Natural killer cell (primary cell): ENCODE data around the gene STAM. TPM values are rescaled to one million over a fixed set of nuclear protein-coding genes. Genes with fewer than 3 reads are reported as not detected.

Source experiments
- ATAC-seq, 3 donors: fragments of 150-1000 bp in 2 of 3; fragments of 200-7000 bp in 1 of 3; cut with Tn5 transposase; 1 replicate in 1 of 3; 2 replicates in 2 of 3; pipeline ENCODE4 v1.10.0; 2021; ENCODE audit warnings: mild to moderate bottlenecking in 2 of 3, moderate library complexity in 2 of 3
- DNase-seq, 2 donors: peaks; one replicate each; pipeline versions ENCODE4 v3.0.0 to v3.0.0-alpha.2; 2013 to 2021; ENCODE audit warnings: mixed read lengths in 1 of 2
- H3K27ac ChIP-seq: one replicate; pipeline ENCODE4 v1.5.1; 2013; ENCODE audit warnings: mild to moderate bottlenecking, low read length
- H3K27me3 ChIP-seq: one replicate; pipeline ENCODE4 v1.6.1; 2013; ENCODE audit warnings: low read length; ENCODE audit not compliant: control insufficient read depth, insufficient read depth
- H3K36me3 ChIP-seq: one replicate; pipeline ENCODE4 v1.6.1; 2013; ENCODE audit warnings: low read length; ENCODE audit not compliant: control insufficient read depth, insufficient read depth
- H3K4me1 ChIP-seq: one replicate; pipeline ENCODE4 v1.6.1; 2013; ENCODE audit warnings: low read length; ENCODE audit not compliant: control insufficient read depth, insufficient read depth
- H3K4me3 ChIP-seq: one replicate; pipeline ENCODE4 v1.5.1; 2013; ENCODE audit warnings: low read length
- H3K9me3 ChIP-seq: one replicate; pipeline ENCODE4 v1.6.1; 2013; ENCODE audit warnings: low read length; ENCODE audit not compliant: control insufficient read depth, insufficient read depth
- H3K27ac Mint-ChIP-seq, 2 donors: one replicate each; pipeline ENCODE4 v1.8.0; 2022; ENCODE audit warnings: mild to moderate bottlenecking in 2 of 2, mixed read lengths in 2 of 2, moderate library complexity in 1 of 2
- H3K27me3 Mint-ChIP-seq, 2 donors: one replicate each; pipeline ENCODE4 v1.8.0; 2022; ENCODE audit warnings: low read depth in 2 of 2, mixed read lengths in 2 of 2
- H3K36me3 Mint-ChIP-seq: one replicate; pipeline ENCODE4 v1.8.0; 2022; ENCODE audit warnings: mixed read lengths
- H3K4me1 Mint-ChIP-seq, 2 donors: one replicate each; pipeline ENCODE4 v1.8.0; 2022; ENCODE audit warnings: mixed read lengths in 2 of 2
- H3K4me3 Mint-ChIP-seq: one replicate; pipeline ENCODE4 v1.8.0; 2022; ENCODE audit warnings: mild to moderate bottlenecking, moderate library complexity, mixed read lengths
- H3K9me3 Mint-ChIP-seq, 2 donors: one replicate each; pipeline ENCODE4 v1.8.0; 2022; ENCODE audit warnings: mixed read lengths in 2 of 2
- CTCF ChIP-seq: fragments of 200-600 bp; IDR thresholded peaks from one replicate; pipeline ENCODE4 v1.8.0; 2022; ENCODE audit warnings: antibody characterized with exemption
- WGBS: methylation state at CpG from one replicate; pipeline ENCODE4 v1.1.7; 2013; ENCODE audit warnings: missing lambda C conversion rate; ENCODE audit not compliant: insufficient coverage; 5-methylcytosine and 5-hydroxymethylcytosine counted together
- intact Hi-C: fragments of 100-400 bp; cut with micrococcal nuclease; formaldehyde crosslinking; loops from one replicate; pipeline ENCODE4 v1.14.2; 2022
- total RNA-seq, 4 donors: library from RNA; stranded (reverse); fragments of 120-200 nt in 1 of 4; gene quantifications; one replicate each; pipeline versions ENCODE4 v1.2.3 to v1.2.4, GENCODE V29; 2013 to 2022

The STAM gene
- total RNA-seq, 3 donors from 2014 or later (not counting 1 experiment from before 2014, with no cell fraction given) = 37.8 to 40.2 (median 38.6) TPM

GRCh38 chr10:17662193-17663138, 18.5 kb downstream of the STAM start:
- no CpG with 5 or more reads among the region's 2 CpGs for WGBS
- H3K4me3 ChIP-seq = no peak overlapping the region
- peak overlapping the region in 1 of 2 donors; percentile 27 for H3K27ac Mint-ChIP-seq
- no peaks in the 10 kb centered on the region for H3K9me3 ChIP-seq
- no peaks in the 10 kb centered on the region for H3K27me3 ChIP-seq
- no peaks in the 10 kb centered on the region for H3K27me3 Mint-ChIP-seq
- peaks cover 12% of the 10 kb centered on the region for H3K36me3 ChIP-seq
- H3K4me1 Mint-ChIP-seq = peaks cover 22 to 37% of the 10 kb centered on the region in 2 donors
- peaks cover 17% of the 10 kb centered on the region for H3K36me3 Mint-ChIP-seq
- H3K4me1 ChIP-seq = no peaks in the 10 kb centered on the region
- peak in 1 of 2 donors; percentile 27 for DNase-seq
- H3K27ac ChIP-seq = no peak overlapping the region
- intact Hi-C loops = no loop called here
- no peak for ATAC-seq
- no peak for TF ChIP-seq CTCF
- no peaks in the 10 kb centered on the region for H3K9me3 Mint-ChIP-seq
- peak overlapping the region; percentile 2 for H3K4me3 Mint-ChIP-seq

GRCh38 chr10:17663450-17663849, 19.5 kb downstream of the STAM start:
- Mint-ChIP-seq H3K27ac (peak overlapping the region in 1 of 2 donors; percentile 27), H3K36me3 (peaks cover 17% of the 10 kb centered on the region)
- WGBS = no CpG with 5 or more reads among the region's 1 CpG

GRCh38 chr10:17665747-17666146, 21.8 kb downstream of the STAM start:
- H3K4me3 ChIP-seq = no peak overlapping the region
- ATAC-seq (no peak), DNase-seq (no peak)
- no peak overlapping the region for H3K4me3 Mint-ChIP-seq
- intact Hi-C loops = no loop called here
- TF ChIP-seq CTCF = no peak
- no peaks in the 10 kb centered on the region for H3K9me3 Mint-ChIP-seq
- no peaks in the 10 kb centered on the region for H3K9me3 ChIP-seq
- H3K27me3 ChIP-seq = no peaks in the 10 kb centered on the region
- H3K4me1 ChIP-seq = peaks cover 6% of the 10 kb centered on the region
- peaks cover 10% of the 10 kb centered on the region for H3K36me3 ChIP-seq
- H3K36me3 Mint-ChIP-seq = peaks cover 17% of the 10 kb centered on the region
- H3K27me3 Mint-ChIP-seq = no peaks in the 10 kb centered on the region
- H3K4me1 Mint-ChIP-seq = peaks cover 45 to 46% of the 10 kb centered on the region in 2 donors
- no peak overlapping the region for H3K27ac Mint-ChIP-seq
- no peak overlapping the region for H3K27ac ChIP-seq
- 100% methylated on average over 2 of the region's 4 CpGs for WGBS

More at GRCh38 chr10:17663450-17663849, 19.5 kb downstream of the STAM start:
- no peaks in the 10 kb centered on the region for H3K9me3 ChIP-seq
- no peak for TF ChIP-seq CTCF
- peaks cover 12% of the 10 kb centered on the region for H3K36me3 ChIP-seq
- no peaks in the 10 kb centered on the region for H3K27me3 ChIP-seq
- peak overlapping the region; percentile 13 for H3K4me3 Mint-ChIP-seq
- H3K27ac ChIP-seq = no peak overlapping the region
- DNase-seq (no peak), ATAC-seq (no peak)
- intact Hi-C loops = no loop called here
- no peaks in the 10 kb centered on the region for H3K9me3 Mint-ChIP-seq
- no peak overlapping the region for H3K4me3 ChIP-seq
- H3K4me1 ChIP-seq = no peaks in the 10 kb centered on the region
- H3K27me3 Mint-ChIP-seq = no peaks in the 10 kb centered on the region
- peaks cover 24 to 38% of the 10 kb centered on the region in 2 donors for H3K4me1 Mint-ChIP-seq
